Activated CD8-positive, alpha-beta memory T cell treated with anti-CD3 and anti-CD28 coated beads for 36 hours (primary cell): Measurements from ENCODE around the gene PLD2. TPM values are rescaled to one million over a fixed set of nuclear protein-coding genes. Genes with fewer than 3 reads are reported as not detected.

Experiments used
- CTCF ChIA-PET: fragments of 350-600 bp; sonication (Branson Sonifier 250); formaldehyde crosslinking; loops from one replicate; lab custom pipeline; 2021; ENCODE audit warnings: antibody characterized with exemption; lab: Charles Lee
- POLR2A ChIA-PET: fragments of 350-600 bp; sonication (Branson Sonifier 250); formaldehyde crosslinking; loops from one replicate; lab custom pipeline; 2021; ENCODE audit warnings: antibody characterized with exemption; lab: Charles Lee
- total RNA-seq, 2 experiments: library from RNA; stranded (reverse); gene quantifications; one replicate each; pipeline ENCODE4 v1.2.3, GENCODE V29; 2021

The PLD2 gene
- total RNA-seq, 2 experiments from 2014 or later, result 10.0 to 12.6 TPM

GRCh38 chr17:4845118-4845517 is 38.2 kb downstream of the PLD2 start:
- ChIA-PET POLR2A (no interaction called here), CTCF (interaction anchor here (0.5 kb wide), 1 partner anchor 628 kb away, joined by 3 read pairs; no protein-coding TSS in a partner anchor)

DNA sequence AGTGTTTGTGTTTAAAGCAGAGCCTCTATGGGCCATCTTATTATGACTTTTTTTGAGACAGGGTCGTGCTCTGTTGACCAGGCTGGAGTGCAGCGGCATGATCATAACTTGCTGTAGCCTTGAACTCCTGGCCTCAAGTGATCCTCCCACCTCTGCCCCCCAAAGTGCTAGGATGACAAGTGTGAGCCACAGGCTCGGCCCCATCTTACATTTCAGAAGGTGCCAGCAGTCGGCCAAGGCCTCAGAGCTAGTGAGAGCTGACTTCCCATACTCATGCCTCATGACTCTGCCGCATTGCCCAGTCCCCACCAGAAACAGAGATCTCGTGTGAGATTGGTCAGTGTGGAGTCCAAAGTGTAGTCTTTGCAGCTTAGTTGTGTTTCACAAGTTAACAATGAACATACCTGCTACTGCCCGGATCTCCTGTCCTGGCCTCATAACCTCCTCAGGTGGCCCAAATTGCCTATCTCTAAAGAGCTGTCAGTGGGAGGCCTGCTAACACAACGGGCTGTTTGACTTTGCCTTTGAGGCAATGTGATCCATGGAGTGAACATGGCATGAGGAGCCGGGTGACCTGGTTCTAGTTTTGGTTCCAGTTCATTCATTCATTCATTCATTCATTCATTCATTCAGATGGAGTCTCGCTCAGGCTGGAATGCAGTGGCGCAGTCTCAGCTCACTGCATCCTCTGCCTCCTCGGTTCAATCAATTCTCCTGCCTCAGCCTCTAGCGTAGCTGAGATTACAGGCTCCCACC is 39.9 kb downstream of the PLD2 start:
- ChIA-PET POLR2A (no interaction called here), CTCF (no interaction called here)

DNA sequence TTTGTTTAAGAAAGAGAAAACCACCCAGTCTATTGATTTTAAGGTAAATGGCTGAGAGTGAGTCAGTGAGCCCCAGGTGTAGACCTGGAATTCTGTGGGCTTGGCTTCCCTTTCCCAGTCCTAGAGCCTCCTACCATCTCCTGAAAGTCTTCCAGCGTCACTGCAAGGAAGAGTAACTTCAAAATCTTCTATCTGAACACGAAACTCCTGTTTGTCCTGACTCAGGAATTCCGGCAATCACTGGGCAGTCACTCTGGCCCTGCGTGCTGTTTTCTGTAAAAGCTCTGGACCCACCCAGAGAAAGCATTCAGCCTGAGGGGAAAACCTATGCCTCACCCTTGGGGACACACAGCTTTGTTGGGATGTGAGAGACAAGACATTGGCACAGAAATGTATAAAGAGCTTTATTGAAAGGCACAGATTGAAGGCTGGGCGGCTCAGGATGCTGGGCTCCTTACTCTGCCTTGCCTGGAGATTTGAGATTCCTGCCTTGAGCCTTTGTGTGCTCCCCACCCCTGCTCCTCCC is 42.1 kb downstream of the PLD2 start:
- CTCF ChIA-PET, result no interaction called here
- POLR2A ChIA-PET, result no interaction called here

DNA sequence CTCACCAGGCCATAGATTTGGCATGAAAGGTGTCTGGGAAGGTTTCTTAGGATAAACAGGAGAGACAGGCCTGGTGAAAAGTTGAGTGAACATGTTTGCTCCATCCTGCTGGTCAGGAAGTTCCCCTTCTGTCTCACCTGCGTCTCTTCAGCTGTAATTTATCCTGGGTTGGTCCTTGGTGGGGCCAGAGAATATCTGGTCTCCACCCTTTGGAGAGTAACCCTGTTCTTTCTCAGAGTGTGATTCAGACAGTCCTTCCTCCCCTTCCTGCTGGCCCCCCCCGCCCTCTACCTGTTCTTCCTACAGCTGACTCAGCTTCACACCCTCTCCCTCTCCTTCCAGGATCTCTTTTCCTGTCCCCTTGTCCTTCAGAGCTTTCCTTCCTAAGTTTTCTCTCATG is 43.3 kb downstream of the PLD2 start:
- ChIA-PET CTCF (no interaction called here), POLR2A (no interaction called here)

GRCh38 chr17:4851084-4851483 is 44.1 kb downstream of the PLD2 start:
- CTCF ChIA-PET, result interaction anchor here (1.0 kb wide), 1 partner anchor 141 kb away, joined by 3 read pairs; no protein-coding TSS in a partner anchor
- POLR2A ChIA-PET, result no interaction called here

DNA sequence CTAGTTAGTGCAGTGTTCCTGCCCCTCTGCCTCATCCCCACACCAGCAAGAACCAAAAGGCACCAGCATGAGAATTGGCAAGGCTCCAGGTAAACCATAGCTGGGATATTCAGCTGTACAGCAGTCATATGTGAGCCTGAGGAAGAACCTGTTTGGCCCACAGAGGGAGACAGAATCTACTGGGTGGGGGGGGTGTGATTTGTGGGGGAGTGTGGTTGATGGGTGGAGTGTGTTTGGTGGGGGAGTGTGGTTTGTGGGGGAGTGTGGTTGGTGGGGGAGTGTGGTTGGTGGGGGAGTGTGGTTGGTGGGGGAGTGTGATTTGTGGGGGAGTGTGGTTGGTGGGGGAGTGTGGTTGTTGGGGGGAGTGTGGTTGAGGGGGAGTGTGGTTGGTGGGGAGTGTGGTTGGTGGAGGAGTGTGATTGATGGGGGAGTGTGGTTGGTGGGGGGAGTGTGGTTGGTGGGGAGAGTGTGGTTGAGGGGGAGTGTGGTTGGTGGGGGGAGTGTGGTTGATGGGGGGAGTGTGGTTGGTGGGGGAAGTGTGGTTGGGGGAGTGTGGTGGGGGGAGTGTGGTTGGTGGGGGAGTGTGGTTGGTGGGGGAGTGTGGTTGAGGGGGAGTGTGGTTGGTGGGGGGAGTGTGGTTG is 45.7 kb downstream of the PLD2 start:
- CTCF ChIA-PET, result no interaction called here
- POLR2A ChIA-PET, result interaction anchor here (0.6 to 0.7 kb wide), 2 partner anchors 18 to 226 kb away, joined by 4 read pairs; partner anchors contain the start of gene ZFP3

GRCh38 chr17:4853208-4853671 is 46.3 kb downstream of the PLD2 start:
- CTCF ChIA-PET, result no interaction called here
- POLR2A ChIA-PET, result no interaction called here

DNA sequence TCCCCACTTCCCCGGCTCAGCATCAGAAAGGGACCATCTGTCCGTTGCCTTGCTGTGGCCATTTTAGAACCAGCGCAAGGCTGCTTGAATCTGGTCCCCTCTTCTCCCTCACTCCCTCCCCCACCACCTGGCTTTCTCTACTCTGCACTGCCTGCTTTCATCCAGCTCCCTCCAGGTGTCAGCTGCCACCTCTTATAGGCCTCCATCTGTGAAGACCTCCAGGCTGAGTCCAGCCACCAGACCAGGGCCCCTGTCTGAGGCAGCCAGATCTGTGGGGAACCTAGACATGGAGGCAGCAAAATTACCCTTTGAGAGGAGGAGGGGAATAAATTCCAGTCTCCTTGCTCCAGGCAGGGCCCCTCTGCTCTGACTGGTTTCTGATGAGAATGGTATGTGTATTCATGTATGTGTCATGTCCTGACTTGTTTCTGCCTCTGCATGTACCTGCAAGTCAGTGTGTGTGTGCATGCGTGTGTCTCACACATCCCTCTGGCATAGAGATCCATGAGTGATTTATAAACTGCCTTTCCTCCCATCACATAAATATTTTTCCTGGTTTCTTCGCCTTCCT is 47.2 kb downstream of the PLD2 start:
- ChIA-PET CTCF (no interaction called here), POLR2A (no interaction called here)

- ChIA-PET POLR2A (no interaction called here), CTCF (interaction anchor here (0.7 kb wide), 1 partner anchor 125 kb away, joined by 5 read pairs; no protein-coding TSS in a partner anchor)
Observed at GRCh38 chr17:4856271-4856936, 49.5 kb downstream of the PLD2 start.

- ChIA-PET POLR2A (no interaction called here), CTCF (no interaction called here)
Observed at GRCh38 chr17:4856937-4857314, 50.0 kb downstream of the PLD2 start.

DNA sequence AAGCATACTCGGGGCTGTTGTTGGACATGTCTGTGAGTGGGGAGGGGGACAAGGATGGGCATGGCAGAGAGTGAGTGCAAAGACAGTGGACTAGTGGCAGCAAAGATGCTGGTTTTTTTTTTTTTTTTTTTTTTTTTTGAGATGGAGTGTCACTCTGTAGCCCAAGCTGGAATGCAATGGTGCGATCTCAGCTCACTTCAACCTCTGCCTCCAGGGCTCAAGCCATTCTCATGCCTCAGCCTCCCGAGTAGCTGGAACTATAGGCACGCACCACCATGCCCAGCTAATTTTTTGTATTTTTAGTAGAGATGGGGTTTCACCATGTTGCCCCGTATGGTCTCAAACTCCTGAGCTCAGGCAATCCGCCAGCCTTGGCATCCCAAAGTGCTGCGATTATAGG is 50.4 kb downstream of the PLD2 start:
- CTCF ChIA-PET, result interaction anchor here (0.7 kb wide), 1 partner anchor 30 kb away, joined by 3 read pairs; no protein-coding TSS in a partner anchor
- POLR2A ChIA-PET, result interaction anchor here (0.6 kb wide), 1 partner anchor 20 kb away, joined by 4 read pairs; no protein-coding TSS in a partner anchor

DNA sequence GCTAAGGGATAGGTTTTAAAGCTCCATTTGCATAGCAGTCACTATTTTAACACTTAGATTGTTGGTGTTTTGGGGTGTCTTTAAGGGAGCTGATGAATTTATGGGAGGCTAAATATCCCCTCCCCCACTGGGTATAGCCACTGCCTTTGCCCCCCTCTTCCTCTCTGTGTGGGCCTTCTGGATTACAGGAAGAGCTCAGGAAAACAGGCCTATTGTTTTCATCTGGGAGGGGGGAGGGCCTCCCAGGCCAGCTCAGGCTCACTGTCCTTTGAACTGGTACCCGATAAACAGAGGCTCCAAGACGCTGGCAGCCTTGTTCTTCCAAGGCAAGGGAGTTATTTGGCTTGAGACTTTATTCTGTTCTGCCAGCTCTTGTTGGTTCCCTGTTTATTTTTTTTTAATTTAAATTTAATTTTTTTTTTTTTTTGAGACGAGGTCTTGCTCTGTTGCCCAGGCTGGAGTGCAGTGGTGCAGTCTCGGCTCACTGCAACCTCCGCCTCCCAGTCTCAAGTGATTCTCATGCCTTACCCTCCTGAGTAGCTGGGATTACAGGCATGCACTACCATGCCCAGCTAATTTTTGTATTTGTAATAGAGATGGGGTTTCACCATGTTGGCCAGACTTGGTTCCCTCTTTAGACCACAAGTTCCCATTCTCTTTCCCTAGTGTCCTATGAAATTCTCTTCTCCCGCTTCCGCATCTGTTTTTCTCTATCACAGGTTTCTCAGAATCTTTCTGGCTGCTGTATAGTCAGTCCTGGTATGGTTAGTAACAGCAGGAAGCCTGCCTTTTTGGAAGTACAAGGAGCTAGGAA is 51.3 kb downstream of the PLD2 start:
- POLR2A ChIA-PET, result interaction anchor here (0.7 kb wide), 1 partner anchor 962 kb away, joined by 5 read pairs; no protein-coding TSS in a partner anchor

DNA sequence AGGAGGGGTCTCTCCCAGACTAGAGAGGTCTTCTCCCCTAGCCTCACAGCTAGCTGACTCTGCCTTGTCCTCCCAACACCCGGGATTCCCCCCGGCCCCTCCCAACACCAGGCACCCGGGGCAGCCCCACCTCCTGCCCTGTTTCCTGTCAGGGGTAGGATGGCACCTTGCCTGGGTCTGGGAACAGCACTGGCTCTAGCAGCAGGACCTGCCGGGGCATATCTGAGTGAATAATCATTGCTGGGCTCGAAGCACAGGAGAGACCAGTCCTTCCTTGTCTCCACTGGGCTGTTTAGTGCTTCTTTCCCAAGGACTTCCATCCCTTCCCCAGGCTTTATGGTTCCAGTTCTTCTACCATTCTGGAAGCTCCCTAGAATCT is 51.9 kb downstream of the PLD2 start:
- ChIA-PET CTCF (interaction anchor here (0.7 to 1.0 kb wide), 2 partner anchors 69 to 1123 kb away, joined by 3 to 4 read pairs; no protein-coding TSS in a partner anchor), POLR2A (no interaction called here)

More for the DNA sequence above, 51.3 kb downstream of the PLD2 start:
- CTCF ChIA-PET, result interaction anchor here (0.7 to 1.0 kb wide), 2 partner anchors 68 to 974 kb away, joined by 3 read pairs; no protein-coding TSS in a partner anchor

GRCh38 chr17:4859816-4860625 is 53.1 kb downstream of the PLD2 start:
- CTCF ChIA-PET, result interaction anchor here (0.7 kb wide), 1 partner anchor 1124 kb away, joined by 4 read pairs; no protein-coding TSS in a partner anchor
- POLR2A ChIA-PET, result no interaction called here

- ChIA-PET POLR2A (no interaction called here), CTCF (interaction anchor here (1.3 kb wide), 1 partner anchor 22 kb away, joined by 3 read pairs; no protein-coding TSS in a partner anchor)
Observed at GRCh38 chr17:4860651-4861050, 53.7 kb downstream of the PLD2 start.

- POLR2A ChIA-PET, result no interaction called here
- CTCF ChIA-PET, result interaction anchor here (0.9 to 1.3 kb wide), 2 partner anchors 21 to 296 kb away, joined by 3 read pairs; no protein-coding TSS in a partner anchor
Observed at GRCh38 chr17:4861052-4861451, 54.1 kb downstream of the PLD2 start.

GRCh38 chr17:4862720-4863119 is 55.8 kb downstream of the PLD2 start:
- POLR2A ChIA-PET, result no interaction called here
- CTCF ChIA-PET, result no interaction called here
